Embryonic facial prominence (tissue), 1 donor: ENCODE results near the gene SORCS2.

Experiments used
- DNase-seq: peaks from one replicate; pipeline ENCODE4 v3.0.0-alpha.2; 2016; ENCODE audit errors: extremely low spot score

SORCS2 gene

DNA sequence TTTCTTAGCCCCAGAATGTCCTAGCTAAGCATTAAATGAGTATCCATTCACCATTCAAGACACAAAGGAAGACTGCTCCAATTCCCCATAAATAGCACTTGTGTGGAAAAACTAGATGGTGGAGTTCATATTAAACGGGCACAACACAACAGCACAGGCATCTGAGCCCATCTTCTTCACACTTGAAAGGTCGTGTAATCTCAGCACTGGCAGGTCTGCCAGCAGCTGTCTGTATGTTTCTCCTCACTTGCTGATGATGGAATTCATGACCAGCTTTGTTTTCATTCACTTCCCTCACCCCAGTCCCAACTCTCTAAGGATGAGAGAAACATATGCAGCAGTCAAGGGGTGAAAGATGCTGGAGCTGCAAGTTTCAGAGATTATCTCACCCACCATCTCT, 598.7 kb downstream of the SORCS2 start:
- DNase-seq, result no peak
